GM19397 (cell line): ENCODE measurements around the gene CEP63.
"Not testable (repeated sequence)": the region's sequence is repeated elsewhere in the genome, so short reads cannot be mapped to it uniquely, and the experiment has no call there.

Experiments used
- ATAC-seq: cut with Tn5 transposase; IDR thresholded peaks from one replicate; pipeline ENCODE4 v1.9.1; 2021; ENCODE audit warnings: mild to moderate bottlenecking, moderate library complexity; ENCODE audit not compliant: unreplicated experiment

Gene CEP63

DNA sequence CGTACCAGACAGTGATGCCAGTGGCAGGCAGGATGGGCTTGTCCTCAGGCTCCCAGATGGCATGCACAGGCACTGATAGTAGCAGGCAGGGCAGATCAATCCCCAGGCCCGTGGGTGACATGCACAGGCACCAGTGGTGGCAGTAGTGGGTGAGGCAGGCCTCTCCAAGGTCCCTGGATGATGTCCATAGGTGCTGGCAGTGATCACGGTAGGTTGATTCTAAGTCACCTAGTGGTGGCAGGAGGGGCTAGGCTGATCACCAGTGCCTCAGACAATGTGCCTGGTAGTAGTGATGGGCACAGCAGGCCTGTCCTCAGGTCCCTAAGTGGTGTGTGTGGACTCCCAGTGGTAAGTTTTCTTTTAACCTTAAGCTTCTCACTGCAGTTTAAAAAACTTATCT lies 19.6 kb downstream of the CEP63 start:
- no peak for ATAC-seq

DNA sequence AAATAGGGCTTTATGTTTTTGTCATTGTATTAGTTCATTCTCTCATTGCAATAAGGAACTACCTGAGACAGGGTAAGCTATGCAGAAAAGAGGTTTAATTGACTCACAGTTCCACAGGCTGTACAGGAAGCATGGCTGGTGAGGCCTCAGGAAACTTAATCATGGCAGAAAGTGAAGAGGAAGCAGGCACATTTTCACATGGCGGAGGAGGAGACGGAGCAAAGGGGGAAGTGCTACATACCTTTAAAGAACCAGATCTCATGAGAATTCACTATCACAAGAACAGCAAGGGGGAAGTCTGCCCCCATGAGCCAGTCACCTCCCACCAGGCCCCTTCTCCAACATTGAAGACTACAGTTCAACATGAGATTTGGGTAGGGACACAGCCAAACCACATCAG lies 25.6 kb downstream of the CEP63 start:
- no peak for ATAC-seq

DNA sequence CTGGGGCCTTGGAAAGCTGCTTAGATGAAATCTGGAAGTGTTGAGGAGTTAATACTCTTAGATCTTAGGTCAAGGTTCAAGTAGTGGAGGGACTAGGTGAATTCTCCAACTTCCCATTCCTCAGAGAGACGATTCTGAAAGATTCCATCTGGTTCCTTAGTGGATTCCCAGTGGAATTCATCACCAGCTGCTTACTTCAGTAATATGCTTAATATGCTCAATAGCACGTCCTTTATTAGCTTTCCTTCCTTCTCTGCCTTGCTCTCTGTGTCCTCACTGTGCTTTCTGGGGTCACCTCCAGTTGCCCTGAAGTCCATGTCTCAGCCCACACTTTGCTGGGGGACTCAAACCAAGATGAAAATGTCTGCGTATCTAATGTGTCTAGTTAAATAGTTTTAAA lies 31.0 kb downstream of the CEP63 start:
- no peak for ATAC-seq

GRCh38 chr3:134517791-134518190 lies 31.9 kb downstream of the CEP63 start:
- ATAC-seq = no peak

DNA sequence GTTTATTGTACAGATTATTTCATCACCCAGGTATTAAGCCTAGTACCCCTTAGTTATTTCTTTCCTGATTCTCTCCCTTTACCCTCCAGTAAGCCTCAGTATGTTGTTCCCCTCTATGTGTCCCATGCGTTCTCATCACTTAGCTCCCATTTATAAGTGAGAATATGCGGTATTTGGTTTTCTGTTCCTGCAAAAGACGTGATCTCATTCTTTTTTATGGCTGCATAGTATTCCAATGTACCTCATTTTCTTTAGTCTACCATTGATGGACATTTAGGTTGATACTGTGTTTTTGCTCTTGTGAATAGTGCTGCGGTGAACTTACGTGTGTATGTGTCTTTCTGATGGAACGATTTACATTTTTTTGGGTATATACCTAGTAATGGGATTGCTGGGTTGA lies 36.7 kb downstream of the CEP63 start:
- no peak for ATAC-seq

GRCh38 chr3:134525293-134525692 lies 39.4 kb downstream of the CEP63 start:
- ATAC-seq = no peak

- no peak for ATAC-seq
These were observed 40.5 kb downstream of the CEP63 start for GRCh38 chr3:134526319-134526718.

- no peak for ATAC-seq
These were observed 41.2 kb downstream of the CEP63 start for GRCh38 chr3:134527037-134527436.

DNA sequence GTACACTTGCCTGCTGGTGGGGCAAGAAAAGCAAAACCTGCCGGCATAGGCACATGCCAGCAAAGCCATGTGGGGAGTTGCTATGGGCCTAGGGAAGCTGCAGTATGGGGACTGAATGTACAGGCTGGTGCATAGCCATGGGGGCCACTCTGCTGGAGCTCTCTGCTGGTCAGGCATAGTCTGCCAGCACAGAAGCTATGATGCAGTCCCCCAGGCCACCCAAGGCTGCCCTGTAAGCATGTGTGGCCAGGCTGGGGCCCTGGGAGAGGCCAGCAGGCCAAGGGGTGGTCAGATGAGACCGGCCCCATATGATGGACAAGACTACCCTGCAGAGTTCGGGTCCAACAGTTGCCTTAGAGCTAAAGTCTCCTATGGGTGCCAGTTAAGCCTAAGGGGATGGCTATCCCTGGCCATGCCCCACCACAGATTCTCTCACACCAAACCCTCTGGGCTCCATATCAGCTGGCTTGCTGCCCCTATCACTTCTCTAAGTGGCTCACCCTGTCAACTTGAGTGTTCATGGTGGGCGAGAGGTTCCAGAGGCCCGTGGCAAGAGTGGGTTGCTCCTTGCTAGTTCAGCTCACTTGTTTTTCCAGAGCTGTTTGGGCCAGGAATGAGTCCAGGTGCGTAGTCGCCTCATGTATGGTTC lies 41.8 kb downstream of the CEP63 start:
- no peak for ATAC-seq

GRCh38 chr3:134533493-134533892 lies 47.6 kb downstream of the CEP63 start:
- no peak for ATAC-seq

- no peak for ATAC-seq
These were observed 49.5 kb downstream of the CEP63 start for GRCh38 chr3:134535186-134535970.

- no peak for ATAC-seq
These were observed 50.9 kb downstream of the CEP63 start for GRCh38 chr3:134536781-134537180.

GRCh38 chr3:134542287-134542958 lies 56.6 kb downstream of the CEP63 start:
- no peak for ATAC-seq

DNA sequence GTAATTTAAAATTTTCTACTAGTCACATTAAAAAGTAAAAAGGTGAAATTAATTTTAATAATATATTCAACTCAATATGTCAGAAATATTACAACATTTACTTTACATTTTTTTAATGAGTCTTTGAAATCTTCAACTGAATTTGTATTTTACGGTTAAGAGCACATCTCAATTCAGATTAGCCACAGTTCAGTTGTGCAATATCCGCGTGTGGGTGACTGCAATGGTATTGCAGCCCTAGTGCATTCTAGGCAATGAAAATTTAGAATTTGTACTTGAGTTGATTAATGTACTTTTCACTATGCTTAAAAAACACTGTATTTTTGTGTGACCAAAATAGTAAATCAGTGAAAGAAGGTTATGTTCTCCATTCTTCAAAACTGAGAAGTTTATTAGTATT lies 57.3 kb downstream of the CEP63 start:
- ATAC-seq = no peak

GRCh38 chr3:134544316-134544715 lies 58.5 kb downstream of the CEP63 start:
- ATAC-seq = no peak

- ATAC-seq = not testable (repeated sequence)
These were observed 58.9 kb downstream of the CEP63 start for GRCh38 chr3:134544783-134545182.

- no peak for ATAC-seq
These were observed 60.0 kb downstream of the CEP63 start for GRCh38 chr3:134545818-134546217.

- ATAC-seq = no peak
These were observed 66.9 kb downstream of the CEP63 start for GRCh38 chr3:134552784-134553183.

DNA sequence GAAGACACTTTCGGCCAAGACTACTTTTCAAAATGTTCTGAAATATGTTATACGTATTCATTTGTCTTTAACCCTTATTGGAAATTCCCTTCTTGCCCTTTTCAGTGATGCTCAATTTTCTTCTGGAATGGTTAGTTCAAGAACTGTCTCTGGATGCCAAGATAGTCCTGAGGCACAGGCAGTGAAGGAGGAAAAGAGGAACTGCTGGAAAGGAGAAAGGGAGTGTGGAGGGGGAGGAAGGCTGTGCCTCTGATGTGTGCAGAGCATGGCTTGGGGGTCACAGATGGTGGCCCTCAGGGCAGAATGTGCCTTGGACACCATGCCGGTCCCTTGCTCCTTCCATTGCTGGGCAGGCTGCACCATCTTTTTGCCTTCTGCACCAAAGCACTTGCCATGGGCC lies 73.7 kb downstream of the CEP63 start:
- ATAC-seq = no peak

GRCh38 chr3:134562055-134562454 lies 76.2 kb downstream of the CEP63 start:
- no peak for ATAC-seq

DNA sequence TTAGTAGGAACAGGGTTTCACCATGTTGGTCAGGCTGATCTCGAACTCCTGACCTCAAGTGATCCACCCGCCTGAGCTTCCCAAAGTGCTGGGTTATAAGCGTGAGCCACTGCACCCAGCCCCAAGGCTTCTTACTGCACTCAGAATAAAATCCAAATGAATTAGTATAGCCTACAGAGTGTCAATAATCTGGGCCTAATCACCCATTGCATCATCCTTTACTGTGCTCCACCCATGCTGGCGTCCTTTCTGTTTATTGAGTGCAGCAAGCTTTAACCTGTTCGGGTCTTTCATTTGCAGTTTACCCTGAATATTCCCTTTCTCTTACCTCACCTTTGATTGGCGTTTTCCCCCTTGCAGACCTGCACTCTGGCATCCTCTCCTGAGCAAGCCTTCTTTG lies 77.7 kb downstream of the CEP63 start:
- ATAC-seq = no peak

GRCh38 chr3:134564991-134565390 lies 79.1 kb downstream of the CEP63 start:
- no peak for ATAC-seq
